Mesenchymal stem cell (in vitro differentiated cells and primary cell): ENCODE measurements around the gene WHRN.

Experiments
- DNase-seq: peaks from one replicate; pipeline ENCODE4 v3.0.0-alpha.2; 2013
- H2AFZ ChIP-seq: one replicate; pipeline ENCODE4 v1.6.1; 2013; ENCODE audit warnings: low read depth, mild to moderate bottlenecking, control low read depth, inconsistent platforms, low read length, moderate library complexity
- H2AK5ac ChIP-seq: 2 replicates; pipeline ENCODE4 v1.6.1; 2013; ENCODE audit warnings: low read length, moderate library complexity, mild to moderate bottlenecking, inconsistent platforms; ENCODE audit not compliant: severe bottlenecking
- H2BK120ac ChIP-seq: one replicate; pipeline ENCODE4 v1.6.1; 2013; ENCODE audit warnings: low read depth, mild to moderate bottlenecking, inconsistent platforms, low read length, moderate library complexity
- H2BK12ac ChIP-seq, 2 experiments: one replicate each; pipeline ENCODE4 v1.6.1; 2013; ENCODE audit warnings: inconsistent platforms in 2 of 2, low read length in 2 of 2, mild to moderate bottlenecking in 2 of 2, moderate library complexity in 2 of 2, control low read depth in 1 of 2
- H2BK15ac ChIP-seq: one replicate; pipeline ENCODE4 v1.6.1; 2013; ENCODE audit warnings: mild to moderate bottlenecking, low read depth, inconsistent platforms; ENCODE audit not compliant: poor library complexity, severe bottlenecking
- H2BK5ac ChIP-seq: 2 replicates; pipeline ENCODE4 v1.6.1; 2013; ENCODE audit warnings: low read depth, mild to moderate bottlenecking, low read length, control low read depth, inconsistent platforms; ENCODE audit not compliant: poor library complexity, severe bottlenecking
- H3K14ac ChIP-seq, 2 experiments: one replicate each; pipeline ENCODE4 v1.6.1; 2013; ENCODE audit warnings: inconsistent platforms in 2 of 2, low read length in 2 of 2, control low read depth in 1 of 2, mild to moderate bottlenecking in 1 of 2, moderate library complexity in 1 of 2
- H3K18ac ChIP-seq, 2 experiments: one replicate each; pipeline ENCODE4 v1.6.1; 2013; ENCODE audit warnings: inconsistent platforms in 2 of 2, low read length in 2 of 2, control low read depth in 1 of 2, low read depth in 1 of 2, mild to moderate bottlenecking in 1 of 2
- H3K23ac ChIP-seq, 2 experiments: one replicate each; pipeline ENCODE4 v1.6.1; 2013; ENCODE audit warnings: inconsistent platforms in 2 of 2, low read length in 2 of 2, mild to moderate bottlenecking in 2 of 2, moderate library complexity in 2 of 2, control low read depth in 1 of 2
- H3K27ac ChIP-seq: 2 replicates; pipeline ENCODE4 v1.5.1; 2013; ENCODE audit warnings: mild to moderate bottlenecking, moderate library complexity, low read length, control low read depth, inconsistent platforms; ENCODE audit not compliant: poor library complexity, severe bottlenecking
- H3K27me3 ChIP-seq, 2 experiments: 2 replicates each; pipeline versions ENCODE4 v1.6.1 to v1.7.0; 2013; ENCODE audit warnings: low read length in 2 of 2, mild to moderate bottlenecking in 2 of 2, moderate library complexity in 2 of 2, control low read depth in 1 of 2, inconsistent platforms in 1 of 2; ENCODE audit not compliant: control insufficient read depth in 1 of 2, insufficient read depth in 1 of 2
- H3K36me3 ChIP-seq, 2 experiments: 2 replicates each; pipeline versions ENCODE4 v1.6.1 to v1.7.0; 2013; ENCODE audit warnings: low read length in 2 of 2, control low read depth in 1 of 2, inconsistent platforms in 1 of 2, low read depth in 1 of 2, mild to moderate bottlenecking in 1 of 2; ENCODE audit not compliant: insufficient read depth in 2 of 2, control insufficient read depth in 1 of 2
- H3K4ac ChIP-seq, 2 experiments: one replicate each; pipeline ENCODE4 v1.6.1; 2013; ENCODE audit warnings: inconsistent platforms in 2 of 2, low read length in 2 of 2, mild to moderate bottlenecking in 2 of 2, moderate library complexity in 2 of 2, control low read depth in 1 of 2, low read depth in 1 of 2
- H3K4me1 ChIP-seq: 2 replicates; pipeline ENCODE4 v1.6.1; 2013; ENCODE audit warnings: low read depth, low read length, control low read depth; ENCODE audit not compliant: control insufficient read depth, insufficient read depth
- H3K4me2 ChIP-seq: 2 replicates; pipeline ENCODE4 v1.6.1; 2013; ENCODE audit warnings: low read length, mild to moderate bottlenecking, inconsistent platforms; ENCODE audit not compliant: poor library complexity, severe bottlenecking
- H3K4me3 ChIP-seq, 2 experiments: 2 replicates each; pipeline versions ENCODE4 v1.5.1 to v1.7.0; 2013; ENCODE audit warnings: low read length in 2 of 2, mild to moderate bottlenecking in 2 of 2, control low read depth in 1 of 2, low read depth in 1 of 2; ENCODE audit not compliant: insufficient read depth in 1 of 2
- H3K79me1 ChIP-seq: replicated peaks from 2 replicates; pipeline ENCODE4 v1.6.1; 2013; ENCODE audit warnings: mild to moderate bottlenecking, control low read depth, low read length, inconsistent platforms; ENCODE audit not compliant: poor library complexity, severe bottlenecking
- H3K9ac ChIP-seq: 2 replicates; pipeline ENCODE4 v1.7.0; 2013; ENCODE audit warnings: mild to moderate bottlenecking, low read length, moderate library complexity
- H3K9me3 ChIP-seq: 2 replicates; pipeline ENCODE4 v1.7.0; 2013; ENCODE audit warnings: mild to moderate bottlenecking, low read length; ENCODE audit not compliant: control insufficient read depth
- H4K8ac ChIP-seq: one replicate; pipeline ENCODE4 v1.6.1; 2013; ENCODE audit warnings: inconsistent platforms, mild to moderate bottlenecking, low read length, moderate library complexity
- H4K91ac ChIP-seq: one replicate; pipeline ENCODE4 v1.6.1; 2013; ENCODE audit warnings: mild to moderate bottlenecking, low read length, inconsistent platforms
- WGBS: methylation state at CpG from one replicate; pipeline ENCODE4 v1.1.7; 2013; ENCODE audit warnings: mixed read lengths; 5-methylcytosine and 5-hydroxymethylcytosine counted together

Gene WHRN

GRCh38 chr9:114522286-114522685 is 17.0 kb upstream of the WHRN start:
- Histone ChIP-seq H3K18ac (no peak overlapping the region), H2AFZ (no peak overlapping the region), H2AK5ac (no peak overlapping the region), H3K23ac (no peak overlapping the region), H3K14ac (no peak overlapping the region), H3K79me1 (no peaks in the 10 kb centered on the region), H2BK5ac (no peak overlapping the region), H4K91ac (no peak overlapping the region), H3K4me2 (no peak overlapping the region), H3K36me3 (no peaks in the 10 kb centered on the region), H3K27me3 (peaks cover 26 to 48% of the 10 kb centered on the region in 2 experiments), H3K4ac (no peak overlapping the region), H3K4me3 (no peak overlapping the region), H3K9me3 (no peaks in the 10 kb centered on the region), H2BK120ac (no peak overlapping the region), H2BK12ac (no peak overlapping the region), H2BK15ac (no peak overlapping the region), H3K4me1 (no peaks in the 10 kb centered on the region), H3K9ac (no peak overlapping the region), H4K8ac (no peak overlapping the region), H3K27ac (no peak overlapping the region)
- no peak for DNase-seq
- whole genome bisulfite sequencing: 63% methylated on average over 2 of the region's 2 CpGs

DNA sequence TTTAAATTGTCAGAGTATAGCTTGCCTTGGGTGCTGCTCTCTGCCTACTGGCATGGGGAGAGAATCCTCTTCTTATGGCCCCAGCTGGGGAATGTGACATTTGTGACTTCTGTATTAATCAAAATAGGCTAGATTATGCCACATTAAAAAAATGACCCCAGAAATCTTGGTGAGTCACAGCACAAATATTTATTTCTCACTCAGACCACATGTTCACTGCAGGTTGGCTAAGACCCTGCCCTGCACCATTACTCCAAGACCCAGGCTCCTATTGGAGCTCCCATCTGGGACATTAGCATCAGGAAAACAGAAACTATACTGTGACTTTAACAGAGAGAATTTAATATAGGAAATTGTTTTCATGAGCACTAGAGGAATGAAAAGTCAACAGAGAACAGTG is 16.6 kb upstream of the WHRN start:
- no peaks in the 10 kb centered on the region for H3K4me1 ChIP-seq
- H2BK5ac ChIP-seq: no peak overlapping the region
- no peak overlapping the region for H3K4ac ChIP-seq
- H2AFZ ChIP-seq: no peak overlapping the region
- H3K23ac ChIP-seq: no peak overlapping the region
- no peak overlapping the region for H3K4me2 ChIP-seq
- peaks cover 26 to 48% of the 10 kb centered on the region in 2 experiments for H3K27me3 ChIP-seq
- no peak overlapping the region for H3K14ac ChIP-seq
- H3K79me1 ChIP-seq: no peaks in the 10 kb centered on the region
- no peak overlapping the region for H2BK15ac ChIP-seq
- H3K4me3 ChIP-seq: no peak overlapping the region
- no peak overlapping the region for H3K9ac ChIP-seq
- H3K36me3 ChIP-seq: no peaks in the 10 kb centered on the region
- no peak overlapping the region for H2AK5ac ChIP-seq
- H4K91ac ChIP-seq: no peak overlapping the region
- H3K27ac ChIP-seq: no peak overlapping the region
- DNase-seq: no peak
- no peak overlapping the region for H2BK120ac ChIP-seq
- no peak overlapping the region for H2BK12ac ChIP-seq
- no peak overlapping the region for H4K8ac ChIP-seq
- no peak overlapping the region for H3K18ac ChIP-seq
- no peaks in the 10 kb centered on the region for H3K9me3 ChIP-seq

- H2BK12ac ChIP-seq: no peak overlapping the region
- no peaks in the 10 kb centered on the region for H3K4me1 ChIP-seq
- no peak overlapping the region for H2BK5ac ChIP-seq
- H3K27ac ChIP-seq: no peak overlapping the region
- H3K4me3 ChIP-seq: no peak overlapping the region
- no peak overlapping the region for H2BK120ac ChIP-seq
- H3K9me3 ChIP-seq: no peaks in the 10 kb centered on the region
- H3K4ac ChIP-seq: no peak overlapping the region
- WGBS: 77% methylated on average over 4 of the region's 4 CpGs
- H3K9ac ChIP-seq: no peak overlapping the region
- DNase-seq: no peak
- H3K27me3 ChIP-seq: peaks cover 28 to 59% of the 10 kb centered on the region in 2 experiments
- no peak overlapping the region for H2BK15ac ChIP-seq
- H3K4me2 ChIP-seq: no peak overlapping the region
- no peak overlapping the region for H4K8ac ChIP-seq
- H2AFZ ChIP-seq: no peak overlapping the region
- no peaks in the 10 kb centered on the region for H3K79me1 ChIP-seq
- no peak overlapping the region for H3K18ac ChIP-seq
- H3K36me3 ChIP-seq: no peaks in the 10 kb centered on the region
- no peak overlapping the region for H2AK5ac ChIP-seq
- no peak overlapping the region for H3K23ac ChIP-seq
- H4K91ac ChIP-seq: no peak overlapping the region
- no peak overlapping the region for H3K14ac ChIP-seq
Measured at GRCh38 chr9:114518599-114519022, 13.3 kb upstream of the WHRN start.

DNA sequence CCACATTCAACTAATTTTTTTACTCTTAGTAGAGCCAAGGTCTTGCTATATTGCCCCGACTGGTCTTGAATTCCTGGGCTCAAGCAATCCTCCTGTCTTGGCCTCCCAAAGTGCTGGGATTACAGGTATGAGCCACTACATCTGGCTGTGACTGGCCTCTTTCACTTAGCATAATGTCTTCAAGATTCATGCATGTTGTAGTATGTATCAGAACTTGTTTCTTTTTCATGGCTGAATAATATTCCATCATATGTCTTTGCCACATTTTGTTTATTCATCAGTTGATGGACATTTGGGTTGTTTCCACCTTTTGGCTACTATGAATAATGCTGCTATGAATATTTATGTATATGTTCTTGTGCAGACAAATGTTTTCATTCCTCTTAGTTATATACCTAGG is 12.8 kb upstream of the WHRN start:
- WGBS: 100% methylated on average over 1 of the region's 1 CpG
- Histone ChIP-seq H3K36me3 (no peaks in the 10 kb centered on the region), H3K4ac (no peak overlapping the region), H3K14ac (no peak overlapping the region), H3K79me1 (no peaks in the 10 kb centered on the region), H3K9ac (no peak overlapping the region), H3K23ac (no peak overlapping the region), H4K91ac (no peak overlapping the region), H3K4me3 (no peak overlapping the region), H3K27ac (no peak overlapping the region), H2BK120ac (no peak overlapping the region), H2BK15ac (no peak overlapping the region), H2BK5ac (no peak overlapping the region), H2AFZ (no peak overlapping the region), H3K18ac (no peak overlapping the region), H4K8ac (no peak overlapping the region), H3K4me1 (no peaks in the 10 kb centered on the region), H3K4me2 (no peak overlapping the region), H3K9me3 (no peaks in the 10 kb centered on the region), H2BK12ac (no peak overlapping the region), H3K27me3 (peaks cover 29 to 58% of the 10 kb centered on the region in 2 experiments), H2AK5ac (no peak overlapping the region)
- DNase-seq: no peak
